BE2C (cell line): ENCODE results near the gene DOC2A.

Experiments used
- DNase-seq: peaks from one replicate; pipeline ENCODE4 v3.0.0-alpha.2; 2020
- H3K27me3 ChIP-seq: fragments of 250-450 bp; sonication (Bioruptor Pico); 2 replicates; pipeline ENCODE4 v1.5.1; 2020; ENCODE audit warnings: mild to moderate bottlenecking
- H3K36me3 ChIP-seq: fragments of 250-450 bp; sonication (Bioruptor Pico); 2 replicates; pipeline ENCODE4 v1.5.1; 2020; ENCODE audit warnings: mild to moderate bottlenecking
- H3K4me1 ChIP-seq: fragments of 250-450 bp; sonication (Bioruptor Pico); 2 replicates; pipeline ENCODE4 v1.5.1; 2020
- H3K4me3 ChIP-seq: 2 replicates; pipeline ENCODE4 v1.5.1; 2011; ENCODE audit warnings: low read depth, low read length
- H3K9me3 ChIP-seq: fragments of 250-450 bp; sonication (Bioruptor Pico); 2 replicates; pipeline ENCODE4 v1.5.1; 2020
- TF ChIP-seq, protein P1 (sequence below): IDR thresholded peaks from 2 replicates; pipeline ENCODE4 v1.5.1; 2012; ENCODE audit warnings: mild to moderate bottlenecking, low read depth, low read length

Gene DOC2A

DNA sequence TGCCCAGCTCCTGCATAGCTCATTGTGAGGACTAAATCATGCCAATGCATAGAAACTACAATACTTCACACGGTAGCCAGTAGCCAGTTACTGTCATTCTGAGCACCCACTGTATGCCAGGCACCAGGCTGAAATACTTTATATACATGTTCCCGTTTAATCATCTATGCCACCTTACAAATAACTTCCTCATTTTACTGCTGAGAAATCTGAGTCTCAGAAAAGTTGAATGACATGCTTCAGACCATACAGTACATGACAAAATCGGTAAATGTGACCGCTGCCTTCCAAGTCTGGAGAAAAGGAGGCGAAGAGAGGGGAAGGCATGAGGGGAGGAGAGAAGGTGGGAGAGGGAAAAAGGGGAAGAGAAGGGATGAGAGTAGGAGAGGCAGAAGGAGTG, 29.4 kb upstream of the DOC2A start:
- Histone ChIP-seq H3K27me3 (no peaks in the 10 kb centered on the region), H3K4me1 (no peaks in the 10 kb centered on the region), H3K4me3 (no peak overlapping the region), H3K9me3 (no peaks in the 10 kb centered on the region), H3K36me3 (no peaks in the 10 kb centered on the region)
- TF ChIP-seq, protein P1, sequence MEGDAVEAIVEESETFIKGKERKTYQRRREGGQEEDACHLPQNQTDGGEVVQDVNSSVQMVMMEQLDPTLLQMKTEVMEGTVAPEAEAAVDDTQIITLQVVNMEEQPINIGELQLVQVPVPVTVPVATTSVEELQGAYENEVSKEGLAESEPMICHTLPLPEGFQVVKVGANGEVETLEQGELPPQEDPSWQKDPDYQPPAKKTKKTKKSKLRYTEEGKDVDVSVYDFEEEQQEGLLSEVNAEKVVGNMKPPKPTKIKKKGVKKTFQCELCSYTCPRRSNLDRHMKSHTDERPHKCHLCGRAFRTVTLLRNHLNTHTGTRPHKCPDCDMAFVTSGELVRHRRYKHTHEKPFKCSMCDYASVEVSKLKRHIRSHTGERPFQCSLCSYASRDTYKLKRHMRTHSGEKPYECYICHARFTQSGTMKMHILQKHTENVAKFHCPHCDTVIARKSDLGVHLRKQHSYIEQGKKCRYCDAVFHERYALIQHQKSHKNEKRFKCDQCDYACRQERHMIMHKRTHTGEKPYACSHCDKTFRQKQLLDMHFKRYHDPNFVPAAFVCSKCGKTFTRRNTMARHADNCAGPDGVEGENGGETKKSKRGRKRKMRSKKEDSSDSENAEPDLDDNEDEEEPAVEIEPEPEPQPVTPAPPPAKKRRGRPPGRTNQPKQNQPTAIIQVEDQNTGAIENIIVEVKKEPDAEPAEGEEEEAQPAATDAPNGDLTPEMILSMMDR = no peak
- DNase-seq = no peak

DNA sequence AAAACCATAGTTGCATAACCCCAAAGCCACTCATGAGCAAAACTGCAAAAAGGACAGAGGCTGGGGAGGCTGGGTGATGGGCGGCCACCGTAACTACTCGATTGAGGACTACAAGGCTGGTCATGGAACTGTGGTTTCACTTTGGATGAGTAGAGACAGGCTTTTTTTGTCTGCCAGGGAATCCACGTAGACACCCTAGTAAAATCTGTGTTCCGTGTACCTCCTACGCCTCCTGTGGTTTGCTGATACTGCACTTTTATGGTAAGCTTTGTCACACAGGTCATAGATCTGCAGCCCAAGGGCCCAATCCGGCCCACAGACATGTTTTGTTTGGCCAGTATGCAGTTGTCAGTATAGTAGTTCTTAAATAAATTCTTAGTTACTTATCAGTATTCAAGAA, 22.4 kb upstream of the DOC2A start:
- Histone ChIP-seq H3K4me3 (no peak overlapping the region), H3K4me1 (peaks cover 7% of the 10 kb centered on the region), H3K9me3 (no peaks in the 10 kb centered on the region), H3K36me3 (no peaks in the 10 kb centered on the region), H3K27me3 (no peaks in the 10 kb centered on the region)
- no peak for DNase-seq
- TF ChIP-seq, protein P1 = no peak

DNA sequence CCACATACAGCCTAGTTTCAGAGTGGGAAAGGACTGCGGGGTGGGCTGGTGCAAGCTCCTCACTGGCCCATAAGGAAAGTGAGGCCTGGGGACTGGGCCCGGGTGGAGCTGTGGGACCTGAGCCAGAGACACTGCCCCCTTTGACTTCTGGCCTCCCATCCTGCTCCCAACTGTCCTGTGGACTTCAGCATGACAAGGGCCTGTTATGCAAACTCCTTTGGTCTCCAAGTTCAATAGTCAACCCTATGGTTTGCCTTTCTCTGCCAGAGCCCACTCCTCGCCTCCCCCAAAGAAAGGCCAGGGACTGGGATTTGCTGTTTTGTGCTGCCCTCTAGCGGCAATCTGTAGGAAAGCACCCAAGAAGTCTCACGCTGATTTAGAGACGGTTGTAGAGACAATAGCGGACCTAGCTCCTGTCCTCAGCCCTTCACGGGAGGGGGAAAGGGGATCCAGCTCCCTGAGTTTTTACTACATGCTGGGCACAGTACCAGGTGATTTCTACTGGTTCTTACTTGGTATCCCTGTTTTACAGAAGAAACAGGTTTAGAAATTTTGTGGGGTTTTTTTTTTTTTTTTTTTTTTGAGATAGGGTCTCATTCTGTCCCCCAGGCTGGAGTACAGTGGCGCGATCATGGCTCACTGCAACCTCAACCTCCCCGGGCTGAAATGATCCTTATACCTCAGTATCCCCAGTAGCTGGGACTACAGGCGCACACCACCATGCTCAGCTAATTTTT, 21.4 kb upstream of the DOC2A start:
- Histone ChIP-seq H3K27me3 (no peaks in the 10 kb centered on the region), H3K9me3 (no peaks in the 10 kb centered on the region), H3K36me3 (no peaks in the 10 kb centered on the region), H3K4me3 (no peak overlapping the region; the same call in 1 of the 2 replicates), H3K4me1 (peaks cover 7% of the 10 kb centered on the region)
- TF ChIP-seq, protein P1 = peak; percentile 95
- DNase-seq = peak; percentile 81

DNA sequence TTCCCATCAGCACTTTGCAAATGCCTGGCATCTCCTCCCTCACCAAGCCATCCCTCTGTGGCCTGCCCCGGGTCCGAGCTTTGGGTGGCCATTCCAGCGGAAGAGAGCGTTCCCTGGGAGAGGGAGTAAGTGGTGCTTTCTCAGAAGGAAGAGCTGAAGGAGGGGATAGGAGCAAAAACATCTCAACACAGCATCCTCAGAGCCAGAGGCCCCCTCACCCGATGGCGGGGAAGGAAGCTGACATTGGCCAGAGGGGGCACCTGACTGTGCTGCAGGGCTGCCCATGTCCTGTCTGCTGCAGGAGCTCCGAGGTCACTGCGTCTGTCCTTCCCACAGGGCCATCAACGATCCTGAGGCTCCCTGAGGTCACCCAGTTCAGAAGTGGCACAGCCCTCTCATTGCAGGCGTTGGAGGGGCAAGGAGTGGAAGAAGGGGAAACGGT, 20.7 kb upstream of the DOC2A start:
- Histone ChIP-seq H3K27me3 (no peaks in the 10 kb centered on the region), H3K36me3 (no peaks in the 10 kb centered on the region), H3K9me3 (no peaks in the 10 kb centered on the region), H3K4me3 (peak overlapping the region; percentile 61), H3K4me1 (peaks cover 7% of the 10 kb centered on the region)
- TF ChIP-seq, protein P1 = no peak
- DNase-seq = no peak

DNA sequence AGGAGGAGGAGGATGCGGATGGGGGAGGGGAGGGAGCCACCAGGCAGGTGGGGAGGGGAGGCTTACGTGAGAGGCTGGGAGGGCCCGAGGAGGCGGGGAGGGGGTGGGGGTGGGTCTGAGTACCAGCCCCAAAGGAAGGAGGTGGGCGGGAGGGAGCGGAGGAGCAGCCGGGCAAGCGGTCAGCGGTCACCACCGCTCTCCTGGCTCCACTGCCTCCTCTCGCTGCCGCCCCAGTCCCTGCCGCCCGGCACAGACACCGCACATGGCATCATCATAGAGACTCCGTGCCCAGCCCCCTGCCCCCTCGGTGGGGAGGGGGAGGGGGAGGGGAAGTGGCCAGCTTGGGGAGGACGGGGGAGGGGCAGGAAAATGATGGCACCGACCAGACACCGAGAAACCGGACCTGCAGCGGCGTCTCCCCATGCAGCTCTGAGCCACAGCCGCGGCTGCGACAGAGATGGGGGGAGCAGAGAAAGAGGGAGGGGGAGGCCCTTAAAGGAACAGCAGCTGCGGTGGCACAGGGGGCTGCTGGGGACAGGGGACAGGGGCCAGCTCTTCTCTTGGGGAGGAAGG, 20.1 kb upstream of the DOC2A start, which contains the start of gene TLCD3B:
Gene TLCD3B (minus strand): TSS at position 431 of the 573 bp plus-strand sequence. CDS start 744 bp downstream, outside the sequence.
- peaks cover 7% of the 10 kb centered on the region for H3K4me1 ChIP-seq
- H3K9me3 ChIP-seq = no peaks in the 10 kb centered on the region
- H3K27me3 ChIP-seq = no peaks in the 10 kb centered on the region
- DNase-seq = peak; percentile 53
- TF ChIP-seq, protein P1 = no peak
- peak within 1 kb of the TSS; percentile 61 for H3K4me3 ChIP-seq
- no peaks in the 10 kb centered on the region for H3K36me3 ChIP-seq
